ENCODE results near the gene TWNK.

Gene TWNK

DNA sequence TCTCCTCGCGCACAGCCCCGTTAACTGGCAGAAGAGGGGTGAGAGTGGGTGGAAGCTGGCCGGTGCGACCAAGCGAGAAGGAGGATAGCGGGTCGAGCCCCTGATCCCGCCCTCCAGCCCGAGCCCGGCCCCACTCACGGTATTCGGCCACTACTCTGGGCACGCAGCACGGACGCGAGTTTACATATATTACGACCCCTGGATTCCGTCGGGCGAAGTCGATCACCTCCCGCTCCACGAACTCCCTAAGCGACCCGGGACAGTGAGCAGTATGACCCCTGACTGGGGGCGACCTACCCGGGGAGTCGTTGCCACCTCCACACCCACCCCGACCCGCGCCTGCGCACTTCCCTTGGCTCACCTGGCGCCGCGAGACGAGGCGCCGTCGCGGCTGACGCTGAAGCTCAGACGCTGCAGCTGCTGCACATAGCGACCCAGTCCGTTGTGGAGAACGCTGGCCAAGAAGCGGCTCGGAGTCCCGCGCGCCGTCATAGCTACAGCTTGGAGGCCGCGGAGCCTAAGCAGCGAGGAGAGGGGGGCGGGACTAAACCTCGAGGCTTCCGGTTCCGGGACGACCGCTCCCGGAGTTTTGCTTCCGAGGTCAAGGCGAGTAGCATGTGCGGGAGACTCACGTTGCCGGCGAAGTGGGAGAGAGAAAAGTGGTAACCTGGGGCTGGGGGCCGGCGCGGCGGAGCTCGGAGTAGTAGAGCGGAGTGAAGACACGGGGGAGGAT lies at the start of gene TWNK, which contains the start of gene MRPL43:
Gene TWNK, plus strand, starts transcription at position 592 of the 733 bp plus-strand sequence. CDS start 668 bp downstream, outside the sequence.
Gene MRPL43, minus strand, starts transcription at position 546 of the 733 bp plus-strand sequence. Its CDS starts 54 bp downstream, at position 492.
- peak; percentile 85 for DNase-seq

DNA sequence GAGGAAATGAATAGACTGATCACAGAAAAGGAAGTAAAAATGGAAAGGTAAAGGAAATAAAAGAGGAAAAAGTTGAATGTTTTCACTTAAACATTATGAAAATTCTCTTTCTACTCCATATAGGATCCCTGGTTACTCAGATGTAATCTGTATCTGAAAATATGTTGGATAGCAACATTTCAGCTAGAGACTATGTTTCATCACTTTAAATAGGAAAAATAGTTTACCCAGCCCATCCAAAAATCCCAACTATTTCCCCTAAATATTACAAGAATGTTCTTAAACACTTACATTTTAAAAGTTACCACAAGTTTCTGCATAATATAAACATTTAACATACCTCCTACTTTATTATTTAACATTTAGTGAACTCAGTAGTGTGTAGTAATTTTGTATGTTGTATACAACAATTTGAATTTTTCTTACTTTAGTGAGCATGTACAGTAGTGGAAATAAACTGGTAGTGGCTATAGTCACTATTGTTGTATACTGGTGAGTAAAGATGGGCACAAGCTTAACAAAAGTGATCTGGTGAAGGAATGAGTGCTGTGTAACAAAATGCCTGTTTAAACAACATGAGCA lies 47.5 kb upstream of the TWNK start:
- no peak for DNase-seq

DNA sequence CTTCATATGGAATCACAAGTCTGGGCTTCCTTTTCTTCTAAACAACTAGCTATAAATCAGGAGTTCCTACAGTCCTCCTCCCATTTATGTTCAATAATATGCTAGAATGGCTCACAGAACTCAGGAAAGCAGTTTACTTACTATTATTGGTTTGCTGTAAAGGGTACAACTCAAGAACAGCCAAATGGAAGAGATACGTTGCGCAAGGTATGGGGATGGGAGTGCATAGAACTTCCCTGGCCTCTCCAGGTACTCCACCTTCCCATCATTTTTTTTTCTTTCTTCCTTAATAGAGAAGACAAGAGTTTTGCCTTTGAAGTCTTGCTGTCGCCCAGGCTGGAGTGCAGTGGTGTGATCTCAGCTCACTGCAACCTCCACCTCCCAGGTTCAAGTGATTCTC lies 45.1 kb upstream of the TWNK start:
- no peak for DNase-seq

DNA sequence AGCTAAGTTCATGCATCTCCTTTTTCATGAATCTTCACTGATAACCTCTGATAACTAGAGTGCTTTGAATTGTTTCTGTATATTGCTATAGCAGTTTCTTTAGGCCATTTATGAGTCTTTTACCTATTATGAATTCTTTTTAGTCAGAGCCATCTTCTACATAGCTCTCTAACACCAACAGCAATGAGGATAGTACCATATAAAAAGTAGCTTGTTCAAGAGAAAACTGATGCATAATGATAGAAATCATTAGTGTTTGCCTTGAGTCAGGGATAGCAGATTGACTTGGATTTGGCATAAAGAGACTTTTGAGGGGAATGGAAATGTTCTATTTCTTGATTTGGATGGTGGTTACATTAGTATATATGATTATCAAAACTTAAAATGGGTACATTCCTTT lies 43.8 kb upstream of the TWNK start:
- no peak for DNase-seq

DNA sequence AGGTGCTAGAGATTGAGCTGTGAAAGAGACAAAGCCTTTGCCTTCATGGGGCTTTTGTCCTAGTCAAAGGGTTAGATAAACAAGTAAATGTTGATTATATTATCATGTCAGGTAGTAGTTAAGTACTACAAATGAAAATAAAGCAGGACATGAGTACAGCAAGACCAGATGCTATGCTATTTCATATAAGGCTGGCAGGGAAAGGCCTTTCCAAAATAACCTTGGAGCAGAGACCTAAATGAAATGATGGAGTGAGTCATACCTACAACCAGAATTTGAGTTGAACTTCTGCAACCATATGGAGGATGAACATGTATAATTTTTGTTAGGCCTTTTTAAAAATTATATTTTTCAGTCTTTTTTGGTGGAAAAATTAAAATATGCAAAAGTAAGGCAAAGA lies 41.6 kb upstream of the TWNK start:
- no peak for DNase-seq

DNA sequence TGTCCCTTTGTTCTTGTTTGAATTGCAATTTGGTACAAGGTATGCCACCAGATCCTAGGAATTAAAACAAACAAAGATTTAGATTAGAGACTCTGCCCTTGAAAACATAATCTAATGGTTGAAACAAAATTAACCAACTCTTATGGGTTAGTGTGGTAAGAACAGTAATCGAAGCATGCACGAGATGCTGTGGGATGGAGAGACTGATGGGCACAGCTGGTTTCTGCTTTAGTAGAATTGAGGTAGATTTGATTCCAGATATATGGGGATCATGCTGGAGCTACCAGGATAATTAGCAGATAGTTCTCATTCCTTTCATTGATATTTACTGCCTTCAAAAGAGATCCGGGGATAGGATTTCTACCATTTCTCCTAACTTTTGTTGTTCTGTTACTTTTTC lies 38.4 kb upstream of the TWNK start:
- DNase-seq = no peak

DNA sequence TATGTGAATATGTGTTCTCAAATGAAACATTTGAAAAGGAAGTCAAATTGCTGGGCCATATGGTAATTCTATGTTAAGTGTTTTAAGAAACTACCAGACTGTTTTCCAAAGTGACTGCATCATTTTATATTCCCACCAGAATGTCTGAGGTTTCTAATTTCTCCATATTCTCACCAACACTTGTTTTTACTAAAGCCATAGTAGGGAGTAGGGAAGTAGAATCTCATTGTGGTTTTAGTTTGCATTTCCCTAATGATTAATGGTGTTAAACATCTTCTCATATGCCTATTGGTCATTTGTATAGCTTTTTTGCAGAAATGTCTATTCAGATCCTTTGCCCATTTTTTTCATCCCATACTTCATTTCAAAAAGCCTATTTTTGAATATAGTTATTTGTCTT lies 27.1 kb upstream of the TWNK start:
- DNase-seq = no peak

DNA sequence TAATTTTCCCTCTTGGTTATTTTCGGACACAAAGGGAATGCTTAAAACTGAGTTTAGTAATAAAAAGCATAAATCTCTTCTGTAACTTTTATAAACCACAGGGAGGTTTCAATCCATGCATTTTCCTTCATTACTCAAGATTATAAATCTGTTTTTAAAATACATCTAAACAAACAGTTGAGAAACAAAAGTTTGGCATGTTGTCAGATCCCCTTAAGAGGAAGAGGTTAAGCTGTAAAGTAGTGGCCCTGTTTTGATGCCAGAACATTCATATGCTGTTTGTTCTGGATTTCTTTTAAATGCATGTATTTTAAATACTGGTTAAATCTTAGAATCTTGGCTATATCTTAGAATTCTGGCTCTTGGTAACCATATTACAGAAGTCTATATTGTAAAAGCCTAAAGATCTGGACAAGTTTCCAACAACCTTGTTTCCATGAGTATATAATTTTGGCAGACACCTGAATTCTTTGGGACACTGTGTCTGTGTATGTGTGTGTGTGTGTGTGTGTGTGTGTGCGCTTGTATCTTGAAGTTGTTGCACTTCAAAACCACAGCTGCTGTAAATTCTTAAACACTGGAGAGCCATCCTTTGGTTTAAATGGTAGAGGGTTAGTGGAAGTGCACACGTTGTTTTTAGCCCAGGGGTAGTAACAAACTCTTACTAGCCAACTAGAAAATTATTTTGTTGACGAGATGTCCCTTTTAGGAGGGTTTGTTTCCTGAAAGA lies 24.8 kb upstream of the TWNK start:
- DNase-seq = no peak

DNA sequence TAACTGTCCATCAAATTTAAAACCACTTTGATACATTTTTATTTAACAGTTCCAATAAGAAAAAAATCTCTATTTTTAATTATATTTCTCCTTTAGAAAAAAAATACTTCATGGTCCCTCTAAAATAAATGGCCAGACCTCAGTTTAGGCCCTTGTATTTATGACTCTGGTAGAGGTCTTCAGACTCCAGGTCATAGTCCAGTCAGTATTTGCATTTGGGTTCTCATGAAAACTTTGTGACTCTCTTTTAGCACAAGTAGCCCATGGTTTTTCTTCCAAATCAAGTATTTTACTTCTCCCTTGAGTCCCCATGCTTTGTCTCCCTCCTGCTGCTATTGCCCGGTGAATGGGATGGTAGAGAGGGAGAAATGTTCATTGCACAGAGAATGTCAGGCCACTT lies 23.5 kb upstream of the TWNK start:
- no peak for DNase-seq

DNA sequence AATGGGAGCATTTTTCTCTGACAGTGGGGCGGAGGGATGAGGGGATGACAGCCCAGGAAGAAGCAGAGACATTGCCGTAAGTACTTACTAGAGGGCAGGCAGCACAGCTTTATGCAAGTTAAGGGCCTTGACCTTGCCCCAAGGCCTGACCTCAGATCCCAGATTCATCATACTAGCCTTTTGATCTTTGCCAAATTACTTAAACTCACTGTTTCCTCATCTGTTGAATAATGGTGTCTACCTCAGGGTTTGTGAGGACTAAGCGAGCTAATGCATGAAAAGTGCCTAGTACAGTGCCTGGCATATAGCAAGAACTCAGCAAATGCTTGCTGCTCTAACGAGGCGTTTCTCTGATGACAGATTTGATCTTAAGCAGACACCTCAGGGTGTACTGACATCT lies 21.5 kb upstream of the TWNK start:
- DNase-seq = no peak

DNA sequence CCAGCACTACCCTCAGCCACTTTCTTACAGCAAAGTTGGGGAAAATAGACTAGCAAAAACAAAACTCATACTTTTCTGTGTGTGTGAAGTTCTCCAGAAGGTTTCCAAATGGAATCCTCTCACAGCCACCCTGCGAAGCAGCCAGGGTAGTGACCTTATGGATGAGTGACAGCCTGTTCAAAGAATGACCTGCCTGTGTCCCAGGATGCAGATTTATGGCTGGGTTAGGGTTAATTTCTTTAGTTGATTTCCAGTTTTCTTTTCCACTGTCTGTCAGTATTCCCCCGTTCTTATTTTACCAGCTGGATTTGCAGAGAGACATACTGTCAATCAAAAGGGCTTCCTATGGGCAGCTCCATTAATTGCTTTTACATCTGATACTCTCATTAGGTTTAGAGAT lies 20.5 kb upstream of the TWNK start:
- DNase-seq = no peak

DNA sequence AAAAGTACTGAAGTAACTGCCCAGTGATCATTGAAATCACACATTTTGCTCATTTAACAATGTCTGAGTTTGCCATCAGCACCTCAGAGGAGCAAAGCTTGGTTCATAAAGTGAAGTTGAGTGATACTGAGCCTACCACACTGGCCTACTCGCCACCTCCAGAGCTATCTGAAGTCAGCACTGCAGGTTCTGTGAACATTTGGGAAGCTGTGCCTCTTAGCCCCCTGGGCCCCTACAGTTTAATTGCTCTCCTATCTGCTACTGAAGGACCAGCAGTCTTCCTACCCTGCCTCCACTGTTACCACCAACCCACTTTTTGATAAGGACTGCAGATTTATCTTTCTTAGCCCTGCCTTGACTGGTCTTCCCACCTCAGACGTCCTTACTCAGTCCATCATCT lies 20.0 kb upstream of the TWNK start:
- no peak for DNase-seq

DNA sequence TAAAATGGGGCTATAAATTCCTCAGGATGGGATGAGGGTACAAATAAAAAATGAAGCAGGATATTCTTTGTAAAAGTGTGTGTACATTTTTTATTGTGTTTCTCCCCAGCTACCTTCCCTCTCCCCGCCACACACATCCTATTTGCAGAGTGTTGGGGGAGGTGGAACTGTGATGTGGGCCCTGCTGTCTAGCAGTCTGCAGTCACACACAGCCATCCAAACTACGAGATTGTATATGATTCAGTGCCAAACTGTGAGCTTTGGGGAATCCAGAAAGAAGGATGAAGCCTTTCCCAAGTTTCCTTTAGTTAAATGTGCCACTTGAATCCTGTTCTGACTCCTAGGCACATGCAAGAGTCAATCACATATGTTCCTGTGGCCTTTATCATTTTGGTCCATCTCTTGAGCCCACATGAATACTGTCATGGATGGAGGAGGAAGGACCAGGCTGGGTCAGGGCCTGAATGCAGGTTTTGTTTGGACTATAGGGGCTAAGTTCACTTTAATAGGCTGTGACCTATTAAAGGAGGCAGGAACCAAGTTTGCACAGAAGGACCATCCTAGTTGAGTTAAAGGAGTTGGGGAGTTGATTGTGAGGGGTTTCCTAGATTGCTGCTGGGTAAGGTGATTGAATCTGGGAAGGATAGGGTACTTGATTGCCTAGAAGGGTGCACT lies 19.1 kb upstream of the TWNK start:
- no peak for DNase-seq

DNA sequence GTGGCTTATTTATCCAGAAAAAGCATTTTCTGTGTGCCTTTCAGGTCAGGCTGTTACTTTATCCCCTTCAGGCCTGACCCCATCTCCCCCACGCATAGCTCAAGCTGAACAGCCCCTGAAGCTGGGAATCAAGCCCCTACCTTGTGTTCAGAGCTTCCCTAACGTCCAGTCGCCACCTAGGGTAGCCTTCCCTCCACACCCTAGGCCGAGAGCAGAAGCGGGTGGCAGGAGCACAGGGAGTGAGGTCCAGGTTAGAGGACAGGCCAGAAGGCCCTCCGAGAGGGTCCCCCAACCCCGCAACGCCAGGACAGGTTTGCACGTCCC lies 18.5 kb upstream of the TWNK start:
- DNase-seq = no peak

DNA sequence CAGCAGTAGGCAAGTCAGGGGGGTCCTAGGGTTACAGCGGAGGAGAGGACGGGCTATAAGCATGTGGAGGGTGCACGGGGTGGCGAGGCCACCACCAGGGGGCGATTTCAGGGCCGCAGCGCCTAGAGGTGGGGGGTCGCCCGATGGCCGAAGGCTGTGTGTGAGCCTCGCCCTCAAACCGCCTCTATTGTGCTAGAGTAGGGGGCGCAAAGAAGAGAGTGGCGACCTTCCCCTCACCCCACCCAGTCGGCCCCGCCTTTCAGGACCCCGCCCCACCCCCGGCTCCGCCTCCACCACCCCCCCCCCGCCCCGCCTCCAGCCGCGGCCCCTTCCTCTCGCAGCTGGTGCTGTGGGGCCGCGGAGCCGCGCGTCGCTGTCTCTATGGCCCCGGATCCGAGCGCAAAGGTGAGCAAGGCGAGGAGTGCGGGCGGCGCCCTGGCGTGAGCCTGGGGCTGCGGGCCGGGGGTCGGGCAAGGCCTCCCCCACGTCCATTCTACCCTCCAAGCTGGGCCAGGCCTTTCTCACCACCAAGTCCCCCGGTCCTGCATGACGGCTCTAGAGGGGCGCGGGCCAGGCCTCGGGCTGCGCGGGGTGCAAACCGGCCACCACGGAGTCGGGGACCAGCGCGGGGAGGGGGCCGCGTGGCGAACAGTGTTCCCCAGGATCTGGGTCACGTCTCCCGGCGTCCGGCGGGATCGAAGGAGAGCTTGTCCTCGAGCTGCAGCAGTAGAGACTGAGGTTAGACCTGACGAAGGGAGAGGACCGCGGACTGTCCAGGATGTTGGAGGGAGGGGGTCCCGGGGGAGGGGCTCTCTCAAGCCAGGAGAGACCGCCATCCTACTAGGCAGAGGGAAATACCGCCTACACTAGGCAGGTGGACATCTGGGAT lies 17.9 kb upstream of the TWNK start, which contains the start of gene SEMA4G:
Gene SEMA4G, plus strand, starts transcription at position 318 of the 889 bp plus-strand sequence. CDS start 3,409 bp downstream, outside the sequence.
- DNase-seq = no peak

DNA sequence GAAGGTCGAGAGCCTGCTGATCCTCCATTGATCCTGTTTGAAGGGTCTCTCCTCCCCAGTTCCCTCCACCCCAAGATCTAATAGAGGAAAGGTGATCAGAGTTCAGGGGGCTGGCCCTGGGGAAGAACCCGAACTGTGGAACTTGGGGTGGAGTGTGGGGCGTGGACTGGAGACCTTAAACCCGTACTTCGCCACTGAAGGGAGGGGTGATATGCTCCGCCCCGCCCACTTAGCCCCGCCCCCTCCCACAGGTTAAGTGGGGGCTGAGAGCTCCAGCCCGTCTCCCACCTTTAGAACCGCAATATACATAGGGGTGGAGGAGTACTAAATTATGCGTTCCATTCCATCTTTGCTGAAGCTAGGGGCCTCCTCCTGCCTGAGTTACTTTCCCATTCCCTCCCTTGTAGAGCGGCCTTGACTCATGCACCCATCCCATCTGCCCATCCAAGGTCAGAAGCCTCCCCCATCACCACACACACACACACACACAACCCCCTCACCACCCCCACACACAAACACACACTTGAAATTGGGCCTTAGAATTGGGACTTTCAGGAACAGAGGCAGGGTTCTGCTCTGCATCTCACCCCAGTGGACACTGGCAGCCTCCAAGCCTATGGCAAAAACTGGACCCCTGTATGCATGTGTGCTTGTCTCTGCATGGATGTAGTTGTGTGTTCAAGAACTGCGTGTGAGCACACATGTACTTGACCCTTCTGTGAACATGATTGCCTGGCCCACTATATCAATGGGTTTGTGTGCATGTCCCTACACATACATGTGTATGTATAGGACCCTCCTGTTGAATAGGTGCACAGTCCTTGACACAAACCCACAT lies 17.0 kb upstream of the TWNK start:
- no peak for DNase-seq

DNA sequence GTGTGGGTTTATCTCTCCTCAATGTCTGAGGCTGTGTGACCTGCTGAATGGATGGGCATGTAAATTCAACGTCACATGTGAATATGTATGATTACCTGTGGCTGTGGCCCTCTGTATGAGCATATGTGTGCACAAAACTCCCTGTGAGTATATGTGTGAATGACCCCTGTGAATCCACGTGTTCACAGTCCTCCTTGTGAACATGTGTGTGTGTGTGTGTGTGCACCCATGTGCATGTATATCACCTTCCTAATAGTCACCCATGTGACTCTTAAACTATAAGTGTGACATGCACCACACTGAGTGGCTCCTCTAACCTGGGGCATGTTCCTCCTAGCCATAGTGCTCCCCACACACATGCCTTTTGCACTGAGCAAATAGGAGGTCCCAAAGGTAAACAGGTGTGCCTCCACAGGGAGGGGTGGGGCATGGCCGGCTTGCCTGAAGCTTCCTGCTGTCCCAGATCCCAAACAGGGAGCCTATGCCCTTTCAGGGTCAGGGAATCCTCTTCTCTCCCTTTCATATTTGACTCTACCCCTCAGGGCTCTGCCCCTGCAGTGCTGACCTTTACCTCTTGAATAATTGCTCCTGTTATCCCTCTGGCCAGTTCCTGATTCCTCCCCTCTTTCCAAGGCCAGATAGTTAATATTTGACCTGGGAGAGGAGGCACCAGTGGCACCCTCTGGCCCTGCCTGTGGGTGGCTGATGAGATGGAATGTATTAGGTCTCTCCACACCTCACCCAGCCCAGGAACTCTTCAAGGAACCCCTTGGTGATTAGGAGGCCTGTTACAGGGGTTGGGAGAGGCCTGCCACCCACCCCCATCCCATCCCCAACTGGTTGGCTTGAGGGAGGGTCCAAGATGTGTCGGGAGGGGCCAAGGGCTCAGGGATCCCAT lies 16.2 kb upstream of the TWNK start:
- no peak for DNase-seq

DNA sequence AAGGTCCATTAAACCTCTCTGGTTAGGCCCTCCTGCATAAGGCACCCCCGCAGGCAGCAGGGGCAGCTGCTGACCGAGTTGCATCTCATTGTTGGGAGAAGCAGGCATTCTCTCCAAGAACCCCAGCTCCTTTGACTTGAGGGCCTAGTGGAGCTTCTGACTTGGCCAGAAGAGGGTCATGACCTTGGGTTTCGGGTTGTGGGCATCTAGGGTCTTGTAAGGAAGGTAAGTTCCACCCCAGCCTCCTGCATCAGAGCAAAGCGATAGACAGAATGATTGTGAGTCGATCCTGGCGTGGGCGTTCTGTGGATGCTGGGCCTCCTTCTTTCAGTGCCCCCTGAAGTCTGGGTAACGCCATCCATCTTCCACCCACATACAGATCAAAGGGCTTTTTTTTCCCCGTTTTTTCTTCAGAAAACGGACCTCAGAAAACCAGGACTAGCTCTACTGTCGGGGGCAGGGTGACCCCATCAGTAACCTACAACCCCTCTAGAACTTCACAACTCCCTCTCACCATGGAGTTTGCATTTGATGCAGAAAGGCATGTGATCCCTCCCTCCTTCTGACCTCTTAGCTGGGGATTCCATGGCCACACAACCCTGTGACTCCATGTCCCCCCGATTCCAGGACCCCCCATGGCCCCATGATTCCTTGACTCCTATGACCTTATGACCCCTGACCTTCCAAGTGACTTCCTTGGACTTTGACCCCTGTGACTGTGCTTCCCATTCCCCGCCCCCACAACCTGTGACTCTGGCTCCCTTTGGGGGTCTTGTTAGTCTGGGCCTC lies 15.0 kb upstream of the TWNK start:
- DNase-seq = no peak

DNA sequence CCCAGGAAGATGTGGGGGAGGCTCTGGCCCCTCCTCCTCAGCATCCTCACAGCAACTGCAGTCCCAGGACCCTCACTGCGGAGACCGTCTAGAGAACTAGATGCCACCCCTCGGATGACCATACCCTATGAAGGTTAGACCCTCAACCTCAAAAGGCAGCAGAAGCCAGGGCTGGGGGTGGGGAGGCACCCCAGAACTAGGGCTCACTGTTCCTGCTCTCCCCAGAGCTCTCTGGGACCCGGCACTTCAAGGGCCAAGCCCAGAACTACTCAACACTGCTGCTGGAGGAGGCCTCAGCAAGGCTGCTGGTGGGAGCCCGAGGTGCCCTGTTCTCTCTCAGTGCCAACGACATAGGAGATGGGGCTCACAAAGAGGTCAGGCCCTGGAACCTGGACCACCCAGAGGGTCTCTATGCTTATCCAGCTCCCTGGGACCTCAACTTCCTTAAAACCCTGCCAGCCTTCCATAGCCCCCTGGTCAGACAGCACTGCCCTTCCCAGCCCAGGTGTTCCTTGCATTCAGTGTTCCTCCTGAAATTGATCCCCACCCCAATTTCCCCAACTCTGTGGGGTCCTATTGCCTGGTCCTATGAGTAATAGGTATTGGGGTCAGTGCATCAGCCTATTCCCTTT lies 14.3 kb upstream of the TWNK start:
- DNase-seq = no peak
